OCI-LY3 (cell line): ENCODE data around the gene HOOK2.

Experiments used
- EZH2phosphoT487 ChIP-seq: fragments of 200-600 bp; shearing (Covaris generic); IDR thresholded peaks from 2 replicates; pipeline ENCODE4 v1.6.1; 2018; ENCODE audit warnings: antibody characterized with exemption, mixed run types, low read depth
- TF ChIP-seq, protein P1 (sequence below): fragments of 200-600, 300-600 bp; sonication (generic); IDR thresholded peaks from 2 replicates; pipeline ENCODE4 v1.5.1; 2014; ENCODE audit warnings: antibody characterized with exemption, low read length, low read depth

GRCh38 chr19:12777217-12778016 lies 2.1 kb upstream of the HOOK2 start:
- TF ChIP-seq EZH2phosphoT487, result no peak
- TF ChIP-seq, protein P1, sequence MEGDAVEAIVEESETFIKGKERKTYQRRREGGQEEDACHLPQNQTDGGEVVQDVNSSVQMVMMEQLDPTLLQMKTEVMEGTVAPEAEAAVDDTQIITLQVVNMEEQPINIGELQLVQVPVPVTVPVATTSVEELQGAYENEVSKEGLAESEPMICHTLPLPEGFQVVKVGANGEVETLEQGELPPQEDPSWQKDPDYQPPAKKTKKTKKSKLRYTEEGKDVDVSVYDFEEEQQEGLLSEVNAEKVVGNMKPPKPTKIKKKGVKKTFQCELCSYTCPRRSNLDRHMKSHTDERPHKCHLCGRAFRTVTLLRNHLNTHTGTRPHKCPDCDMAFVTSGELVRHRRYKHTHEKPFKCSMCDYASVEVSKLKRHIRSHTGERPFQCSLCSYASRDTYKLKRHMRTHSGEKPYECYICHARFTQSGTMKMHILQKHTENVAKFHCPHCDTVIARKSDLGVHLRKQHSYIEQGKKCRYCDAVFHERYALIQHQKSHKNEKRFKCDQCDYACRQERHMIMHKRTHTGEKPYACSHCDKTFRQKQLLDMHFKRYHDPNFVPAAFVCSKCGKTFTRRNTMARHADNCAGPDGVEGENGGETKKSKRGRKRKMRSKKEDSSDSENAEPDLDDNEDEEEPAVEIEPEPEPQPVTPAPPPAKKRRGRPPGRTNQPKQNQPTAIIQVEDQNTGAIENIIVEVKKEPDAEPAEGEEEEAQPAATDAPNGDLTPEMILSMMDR, result peak; percentile 97
